ENCODE results near the gene CLDND2.

Gene CLDND2

GRCh38 chr19:51333836-51334460 is 34.9 kb downstream of the CLDND2 start:
- no peak for TF ChIP-seq Cebpa-rat (IDR thresholded peaks at IDR 0.05)
- Histone ChIP-seq H3K9me3 (peaks cover 17% of the 10 kb centered on the region), H3K9ac (no peak overlapping the region), H3K4me1 (peaks cover 8% of the 10 kb centered on the region), H3K36me3 (peaks cover 11% of the 10 kb centered on the region), H3K4me2 (no peak overlapping the region), H4K20me1 (no peaks in the 10 kb centered on the region), H3K27me3 (0 out of 2 replicates have a peak, but pooled peaks cover 4% of the 10 kb centered on the region), H3K4me3 (no peak overlapping the region), H3K27ac (no peak overlapping the region)

GRCh38 chr19:51331716-51332115 is 37.1 kb downstream of the CLDND2 start:
- no peak overlapping the region for H3K9ac ChIP-seq
- TF ChIP-seq Cebpa-rat (IDR thresholded peaks at IDR 0.05): no peak
- H3K4me1 ChIP-seq: no peaks in the 10 kb centered on the region
- no peak overlapping the region for H3K27ac ChIP-seq
- peaks cover 25% of the 10 kb centered on the region for H3K9me3 ChIP-seq
- no peak overlapping the region for H3K4me2 ChIP-seq
- H4K20me1 ChIP-seq: no peaks in the 10 kb centered on the region
- H3K27me3 ChIP-seq: peaks cover 25% of the 10 kb centered on the region
- H3K4me3 ChIP-seq: no peak overlapping the region
- H3K36me3 ChIP-seq: peaks cover 11% of the 10 kb centered on the region

- no peak for TF ChIP-seq Cebpa-rat (IDR thresholded peaks at IDR 0.05)
- Histone ChIP-seq H3K27me3 (peaks cover 28% of the 10 kb centered on the region), H3K36me3 (peaks cover 11% of the 10 kb centered on the region), H3K4me3 (no peak overlapping the region), H3K27ac (no peak overlapping the region), H3K9me3 (peaks cover 25% of the 10 kb centered on the region), H3K9ac (no peak overlapping the region), H3K4me1 (no peaks in the 10 kb centered on the region), H4K20me1 (no peaks in the 10 kb centered on the region), H3K4me2 (no peak overlapping the region)
These were observed 37.6 kb downstream of the CLDND2 start for GRCh38 chr19:51331193-51331592.

GRCh38 chr19:51330366-51330765 is 38.4 kb downstream of the CLDND2 start:
- Histone ChIP-seq H3K27me3 (peaks cover 35% of the 10 kb centered on the region), H3K4me3 (no peak overlapping the region), H3K36me3 (peaks cover 11% of the 10 kb centered on the region), H3K27ac (no peak overlapping the region), H3K9ac (no peak overlapping the region), H4K20me1 (no peaks in the 10 kb centered on the region), H3K4me2 (no peak overlapping the region), H3K4me1 (no peaks in the 10 kb centered on the region), H3K9me3 (peaks cover 25% of the 10 kb centered on the region)
- TF ChIP-seq Cebpa-rat (IDR thresholded peaks at IDR 0.05): no peak

GRCh38 chr19:51329411-51329810 is 39.4 kb downstream of the CLDND2 start:
- no peaks in the 10 kb centered on the region for H3K4me1 ChIP-seq
- no peak overlapping the region for H3K4me3 ChIP-seq
- H3K27ac ChIP-seq: no peak overlapping the region
- peaks cover 25% of the 10 kb centered on the region for H3K9me3 ChIP-seq
- no peak overlapping the region for H3K9ac ChIP-seq
- H3K4me2 ChIP-seq: no peak overlapping the region
- no peak for TF ChIP-seq Cebpa-rat (IDR thresholded peaks at IDR 0.05)
- H3K27me3 ChIP-seq: peaks cover 35% of the 10 kb centered on the region
- peaks cover 11% of the 10 kb centered on the region for H3K36me3 ChIP-seq
- H4K20me1 ChIP-seq: no peaks in the 10 kb centered on the region

- Histone ChIP-seq H3K36me3 (peaks cover 11% of the 10 kb centered on the region), H3K27ac (no peak overlapping the region), H3K9me3 (peaks cover 25% of the 10 kb centered on the region), H3K9ac (no peak overlapping the region), H3K4me2 (no peak overlapping the region), H3K4me1 (peaks cover 8% of the 10 kb centered on the region; the same call in 1 of the 2 replicates), H3K4me3 (no peak overlapping the region), H4K20me1 (no peaks in the 10 kb centered on the region), H3K27me3 (peaks cover 35% of the 10 kb centered on the region)
- no peak for TF ChIP-seq Cebpa-rat (IDR thresholded peaks at IDR 0.05)
These were observed 41.5 kb downstream of the CLDND2 start for GRCh38 chr19:51327066-51328001.

GRCh38 chr19:51326216-51327065 is 42.4 kb downstream of the CLDND2 start:
- TF ChIP-seq Cebpa-rat (IDR thresholded peaks at IDR 0.05): no peak

GRCh38 chr19:51325161-51325976 is 43.4 kb downstream of the CLDND2 start:
- H3K4me2 ChIP-seq: no peak overlapping the region
- peaks cover 1% of the 10 kb centered on the region; the same call in 1 of the 2 replicates for H3K36me3 ChIP-seq
- H3K27me3 ChIP-seq: peaks cover 35% of the 10 kb centered on the region
- no peak overlapping the region for H3K4me3 ChIP-seq
- H3K27ac ChIP-seq: no peak overlapping the region
- H3K4me1 ChIP-seq: peaks cover 8% of the 10 kb centered on the region; the same call in 1 of the 2 replicates
- H4K20me1 ChIP-seq: peaks cover 1% of the 10 kb centered on the region; the same call in 1 of the 2 replicates
- no peak for TF ChIP-seq Cebpa-rat (IDR thresholded peaks at IDR 0.05)
- H3K9me3 ChIP-seq: peaks cover 10% of the 10 kb centered on the region
- H3K9ac ChIP-seq: no peak overlapping the region

More at GRCh38 chr19:51326216-51327065, 42.4 kb downstream of the CLDND2 start:
- H3K9me3 ChIP-seq: peaks cover 21% of the 10 kb centered on the region
- no peak overlapping the region for H3K27ac ChIP-seq
- H3K4me1 ChIP-seq: peaks cover 8% of the 10 kb centered on the region; the same call in 1 of the 2 replicates
- H3K36me3 ChIP-seq: peaks cover 11% of the 10 kb centered on the region
- no peak overlapping the region for H3K9ac ChIP-seq
- no peak overlapping the region for H3K4me2 ChIP-seq
- peaks cover 35% of the 10 kb centered on the region for H3K27me3 ChIP-seq
- H3K4me3 ChIP-seq: no peak overlapping the region
- H4K20me1 ChIP-seq: no peaks in the 10 kb centered on the region

- peaks cover 8% of the 10 kb centered on the region; the same call in 1 of the 2 replicates for H3K9me3 ChIP-seq
- H3K4me3 ChIP-seq: no peak overlapping the region
- peaks cover 32% of the 10 kb centered on the region for H3K27me3 ChIP-seq
- H3K27ac ChIP-seq: no peak overlapping the region
- H4K20me1 ChIP-seq: peaks cover 11% of the 10 kb centered on the region; the same call in 1 of the 2 replicates
- H3K36me3 ChIP-seq: no peaks in the 10 kb centered on the region
- no peak overlapping the region for H3K9ac ChIP-seq
- no peak for TF ChIP-seq Cebpa-rat (IDR thresholded peaks at IDR 0.05)
- peaks cover 8% of the 10 kb centered on the region; the same call in 1 of the 2 replicates for H3K4me1 ChIP-seq
- H3K4me2 ChIP-seq: no peak overlapping the region
These were observed 44.7 kb downstream of the CLDND2 start for GRCh38 chr19:51324167-51324481.

All from BLaER1 (cell line).